ENCODE results near the gene PLAC8L1. TPM values are rescaled to one million over a fixed set of nuclear protein-coding genes. Genes with fewer than 3 reads are reported as not detected.

PLAC8L1 gene
- total and polyA plus RNA-seq, 4 donors: 0.46 to 0.51 TPM; not detected in 2

DNA sequence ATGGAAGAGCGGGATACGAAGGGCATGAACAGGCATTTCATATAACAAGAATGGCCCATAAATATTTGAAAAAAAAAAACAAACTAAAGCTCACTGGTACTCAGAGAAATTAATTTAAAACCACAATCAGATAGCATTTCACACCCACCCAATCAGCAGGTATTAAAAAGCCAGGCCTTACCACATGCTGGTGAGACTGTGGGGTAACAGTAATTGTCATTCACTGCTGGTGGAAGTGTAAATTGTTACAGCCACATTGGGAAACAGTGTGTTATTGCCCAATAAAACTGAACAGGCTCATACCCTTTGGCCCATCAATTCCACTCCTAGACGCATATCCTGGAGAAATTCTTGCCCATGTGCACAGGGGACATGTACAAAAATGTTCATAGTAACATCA, 66.0 kb downstream of the PLAC8L1 start:
- Histone ChIP-seq H3K9ac (ENCODE audit: insufficient read depth in 1 of 2, low read length in 2 of 2) (no peak overlapping the region), H3K27me3 (ENCODE audit: control insufficient read depth in 3 of 3, insufficient read depth in 3 of 3, low read length in 2 of 3) (no peaks in the 10 kb centered on the region), H3K9me3 (ENCODE audit: control insufficient read depth in 4 of 4, insufficient read depth in 3 of 4, low read length in 3 of 4) (no peaks in the 10 kb centered on the region), H3K4me1 (ENCODE audit: control insufficient read depth in 5 of 5, insufficient read depth in 5 of 5, low read length in 5 of 5) (peaks cover 0 to 4% (median 0%) of the 10 kb centered on the region in 5 donors), H3K4me3 (no peak overlapping the region), H3K27ac (ENCODE audit: low read depth in 1 of 2, low read length in 1 of 2) (no peak overlapping the region), H3K36me3 (ENCODE audit: control insufficient read depth in 4 of 4, insufficient read depth in 4 of 4, low read length in 4 of 4) (no peaks in the 10 kb centered on the region)
- ATAC-seq (ENCODE audit: insufficient read depth, low FRiP score): no peak
- TF ChIP-seq, protein P1, sequence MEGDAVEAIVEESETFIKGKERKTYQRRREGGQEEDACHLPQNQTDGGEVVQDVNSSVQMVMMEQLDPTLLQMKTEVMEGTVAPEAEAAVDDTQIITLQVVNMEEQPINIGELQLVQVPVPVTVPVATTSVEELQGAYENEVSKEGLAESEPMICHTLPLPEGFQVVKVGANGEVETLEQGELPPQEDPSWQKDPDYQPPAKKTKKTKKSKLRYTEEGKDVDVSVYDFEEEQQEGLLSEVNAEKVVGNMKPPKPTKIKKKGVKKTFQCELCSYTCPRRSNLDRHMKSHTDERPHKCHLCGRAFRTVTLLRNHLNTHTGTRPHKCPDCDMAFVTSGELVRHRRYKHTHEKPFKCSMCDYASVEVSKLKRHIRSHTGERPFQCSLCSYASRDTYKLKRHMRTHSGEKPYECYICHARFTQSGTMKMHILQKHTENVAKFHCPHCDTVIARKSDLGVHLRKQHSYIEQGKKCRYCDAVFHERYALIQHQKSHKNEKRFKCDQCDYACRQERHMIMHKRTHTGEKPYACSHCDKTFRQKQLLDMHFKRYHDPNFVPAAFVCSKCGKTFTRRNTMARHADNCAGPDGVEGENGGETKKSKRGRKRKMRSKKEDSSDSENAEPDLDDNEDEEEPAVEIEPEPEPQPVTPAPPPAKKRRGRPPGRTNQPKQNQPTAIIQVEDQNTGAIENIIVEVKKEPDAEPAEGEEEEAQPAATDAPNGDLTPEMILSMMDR (IDR thresholded peaks at IDR 0.05; ENCODE audit: control extremely low read depth, extremely low read depth): no peak
- WGBS, 2 donors: 55 to 59% methylated on average over 3 of the region's 3 CpGs
- DNase-seq: no peak

GRCh38 chr5:146034605-146035004, 70.8 kb downstream of the PLAC8L1 start:
- no peak for ATAC-seq (ENCODE audit: insufficient read depth, low FRiP score)
- TF ChIP-seq, protein P1 (IDR thresholded peaks at IDR 0.05; ENCODE audit: control extremely low read depth, extremely low read depth): no peak
- DNase-seq: no peak
- no peaks in the 10 kb centered on the region for H3K27me3 ChIP-seq (ENCODE audit: control insufficient read depth in 3 of 3, insufficient read depth in 3 of 3, low read length in 2 of 3)
- H3K9ac ChIP-seq (ENCODE audit: insufficient read depth in 1 of 2, low read length in 2 of 2): no peak overlapping the region
- H3K36me3 ChIP-seq (ENCODE audit: control insufficient read depth in 4 of 4, insufficient read depth in 4 of 4, low read length in 4 of 4): no peaks in the 10 kb centered on the region
- 93 to 95% methylated on average over 4 of the region's 4 CpGs for WGBS, 2 donors
- no peaks in the 10 kb centered on the region for H3K9me3 ChIP-seq (ENCODE audit: control insufficient read depth in 4 of 4, insufficient read depth in 3 of 4, low read length in 3 of 4)
- H3K4me1 ChIP-seq (ENCODE audit: control insufficient read depth in 5 of 5, insufficient read depth in 5 of 5, low read length in 5 of 5): peaks cover 0 to 2% (median 0%) of the 10 kb centered on the region in 5 donors
- H3K4me3 ChIP-seq: no peak overlapping the region
- no peak overlapping the region for H3K27ac ChIP-seq (ENCODE audit: low read depth in 1 of 2, low read length in 1 of 2)

Small RNA genes lying within 50 kb of the gene (small RNA-seq; reads per million reads assigned to genes)
- not detected for gene AC091959.1 (ENCODE audit: low replicate concordance)

Other genes starting within 250 kb of the PLAC8L1 start
- not detected for gene GRXCR2, start 232.6 kb downstream of the PLAC8L1 start, total RNA-seq
- not detected for gene GRXCR2, start 232.6 kb downstream of the PLAC8L1 start, polyA plus RNA-seq
- 10 to 100 TPM in 1 of 2 donors, 1 to 10 TPM in 1; 1.3 to 14.3 TPM for gene SH3RF2, start 169.0 kb downstream of the PLAC8L1 start, total RNA-seq
- gene SH3RF2, start 169.0 kb downstream of the PLAC8L1 start, polyA plus RNA-seq: 1 to 10 TPM; 2.7 to 7.2 TPM
- gene LARS1, start 77.1 kb upstream of the PLAC8L1 start, total RNA-seq: 100 to 1,000 TPM in 1 of 2 donors, 10 to 100 TPM in 1; 75.9 to 117 TPM
- 10 to 100 TPM; 36.7 to 41.6 TPM for gene LARS1, start 77.1 kb upstream of the PLAC8L1 start, polyA plus RNA-seq
- gene RBM27, start 98.0 kb upstream of the PLAC8L1 start, total RNA-seq: 10 to 100 TPM; 11.6 to 41.8 TPM
- 1 to 10 TPM; 6.2 to 7.8 TPM for gene RBM27, start 98.0 kb upstream of the PLAC8L1 start, polyA plus RNA-seq
- gene POU4F3, start 233.3 kb upstream of the PLAC8L1 start, total RNA-seq: under 1 TPM in 1 of 2 donors, not detected in 1; 0.09 TPM
- under 1 TPM in 1 of 2 donors, not detected in 1; 0.05 TPM for gene POU4F3, start 233.3 kb upstream of the PLAC8L1 start, polyA plus RNA-seq